Lower leg skin (tissue), 3 donors: ENCODE results near the gene FAM53A.

ENCODE experiments used
- POLR2A ChIP-seq, 2 donors: fragments of 450-650 bp; IDR thresholded peaks; one replicate each; pipeline ENCODE4 v1.6.1; 2016 to 2017; ENCODE audit warnings: antibody characterized with exemption in 2 of 2, mild to moderate bottlenecking in 1 of 2, moderate library complexity in 1 of 2
- TF ChIP-seq, protein P1 (sequence below), 3 donors: fragments of 450-650 bp; IDR thresholded peaks; one replicate each; pipeline ENCODE4 v1.5.1; 2016; ENCODE audit warnings: antibody characterized with exemption in 3 of 3, mild to moderate bottlenecking in 3 of 3, moderate library complexity in 2 of 3

DNA sequence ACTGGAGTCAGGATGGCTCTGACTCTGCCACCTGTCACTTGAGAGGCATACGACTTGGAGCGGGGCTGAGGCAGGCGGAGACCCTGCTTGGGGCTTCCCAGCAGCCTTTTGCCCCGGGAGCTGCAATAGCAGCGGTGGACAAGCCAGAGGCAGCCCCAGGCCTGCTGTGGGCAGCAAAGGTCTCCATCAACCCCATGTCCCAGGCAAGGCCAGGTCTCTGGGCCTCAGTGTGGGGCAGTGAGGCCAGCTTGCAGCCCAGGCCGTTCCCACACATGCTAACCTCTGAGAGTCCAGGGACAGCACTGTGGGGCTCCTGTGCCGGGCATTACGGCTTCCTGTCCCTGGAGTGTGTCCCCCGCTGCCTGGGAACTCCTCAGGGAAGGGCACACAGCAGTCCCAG is 53.0 kb downstream of the FAM53A start:
- TF ChIP-seq, protein P1, sequence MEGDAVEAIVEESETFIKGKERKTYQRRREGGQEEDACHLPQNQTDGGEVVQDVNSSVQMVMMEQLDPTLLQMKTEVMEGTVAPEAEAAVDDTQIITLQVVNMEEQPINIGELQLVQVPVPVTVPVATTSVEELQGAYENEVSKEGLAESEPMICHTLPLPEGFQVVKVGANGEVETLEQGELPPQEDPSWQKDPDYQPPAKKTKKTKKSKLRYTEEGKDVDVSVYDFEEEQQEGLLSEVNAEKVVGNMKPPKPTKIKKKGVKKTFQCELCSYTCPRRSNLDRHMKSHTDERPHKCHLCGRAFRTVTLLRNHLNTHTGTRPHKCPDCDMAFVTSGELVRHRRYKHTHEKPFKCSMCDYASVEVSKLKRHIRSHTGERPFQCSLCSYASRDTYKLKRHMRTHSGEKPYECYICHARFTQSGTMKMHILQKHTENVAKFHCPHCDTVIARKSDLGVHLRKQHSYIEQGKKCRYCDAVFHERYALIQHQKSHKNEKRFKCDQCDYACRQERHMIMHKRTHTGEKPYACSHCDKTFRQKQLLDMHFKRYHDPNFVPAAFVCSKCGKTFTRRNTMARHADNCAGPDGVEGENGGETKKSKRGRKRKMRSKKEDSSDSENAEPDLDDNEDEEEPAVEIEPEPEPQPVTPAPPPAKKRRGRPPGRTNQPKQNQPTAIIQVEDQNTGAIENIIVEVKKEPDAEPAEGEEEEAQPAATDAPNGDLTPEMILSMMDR (IDR thresholded peaks at IDR 0.05) = no peak
- no peak for TF ChIP-seq POLR2A (IDR thresholded peaks at IDR 0.05)
